ENCODE data around the gene CASK.

DNA sequence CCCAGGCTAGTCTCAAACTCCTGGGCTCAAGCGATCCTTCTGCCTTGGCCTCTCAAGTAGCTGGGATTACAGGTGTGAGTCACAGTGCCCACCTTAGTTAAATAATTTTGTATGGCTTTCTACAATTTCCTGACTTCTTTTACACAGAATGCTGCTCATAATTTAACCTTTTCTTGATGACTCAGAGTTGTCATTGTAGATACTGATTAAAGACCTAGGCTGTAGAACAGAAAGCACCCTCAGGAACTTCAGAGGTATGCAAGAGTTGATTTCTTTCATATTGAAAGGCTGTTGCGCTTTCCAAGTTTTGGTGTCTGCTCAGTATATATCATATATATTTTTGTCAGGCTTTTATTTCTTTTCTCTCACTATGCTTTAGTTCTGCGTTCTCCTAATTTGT is 255.7 kb downstream of the CASK start:
- TF ChIP-seq, protein P1, sequence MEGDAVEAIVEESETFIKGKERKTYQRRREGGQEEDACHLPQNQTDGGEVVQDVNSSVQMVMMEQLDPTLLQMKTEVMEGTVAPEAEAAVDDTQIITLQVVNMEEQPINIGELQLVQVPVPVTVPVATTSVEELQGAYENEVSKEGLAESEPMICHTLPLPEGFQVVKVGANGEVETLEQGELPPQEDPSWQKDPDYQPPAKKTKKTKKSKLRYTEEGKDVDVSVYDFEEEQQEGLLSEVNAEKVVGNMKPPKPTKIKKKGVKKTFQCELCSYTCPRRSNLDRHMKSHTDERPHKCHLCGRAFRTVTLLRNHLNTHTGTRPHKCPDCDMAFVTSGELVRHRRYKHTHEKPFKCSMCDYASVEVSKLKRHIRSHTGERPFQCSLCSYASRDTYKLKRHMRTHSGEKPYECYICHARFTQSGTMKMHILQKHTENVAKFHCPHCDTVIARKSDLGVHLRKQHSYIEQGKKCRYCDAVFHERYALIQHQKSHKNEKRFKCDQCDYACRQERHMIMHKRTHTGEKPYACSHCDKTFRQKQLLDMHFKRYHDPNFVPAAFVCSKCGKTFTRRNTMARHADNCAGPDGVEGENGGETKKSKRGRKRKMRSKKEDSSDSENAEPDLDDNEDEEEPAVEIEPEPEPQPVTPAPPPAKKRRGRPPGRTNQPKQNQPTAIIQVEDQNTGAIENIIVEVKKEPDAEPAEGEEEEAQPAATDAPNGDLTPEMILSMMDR (IDR thresholded peaks at IDR 0.05; ENCODE audit: low read length) = no peak
- no peak for TF ChIP-seq EZH2 (optimal IDR thresholded peaks at IDR 0.05; ENCODE audit: low read depth, low read length)
- TF ChIP-seq EZH2phosphoT487 (IDR thresholded peaks at IDR 0.05; ENCODE audit: low read length) = no peak
